Measurements from ENCODE around the gene GPATCH8. TPM values are rescaled to one million over a fixed set of nuclear protein-coding genes. Genes with fewer than 3 reads are reported as not detected.
"Not testable (repeated sequence)": the region's sequence is repeated elsewhere in the genome, so short reads cannot be mapped to it uniquely, and the experiment has no call there.

The GPATCH8 gene
- total and polyA plus RNA-seq, 5 donors from 2014 or later = 24.0 to 87.7 (median 25.5) TPM

DNA sequence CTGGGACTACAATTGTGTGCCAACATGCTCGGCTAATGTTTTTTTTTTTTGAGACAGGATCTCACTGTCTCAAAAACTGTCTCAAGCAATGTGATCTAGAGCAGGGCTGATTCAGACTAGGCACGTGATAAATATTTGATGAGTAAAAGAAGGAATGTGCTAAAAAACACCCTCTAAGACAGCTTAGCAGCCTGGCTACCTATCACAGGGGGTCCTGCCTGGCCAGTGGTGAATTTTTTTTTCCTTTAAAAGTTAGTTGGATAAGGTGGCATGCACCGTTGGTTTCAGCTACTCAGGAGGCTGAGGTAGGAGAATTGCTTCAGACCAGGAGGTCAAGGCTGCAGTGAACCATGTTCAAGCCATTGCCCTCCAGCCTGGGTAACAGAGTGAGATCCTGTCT is 14.8 kb upstream of the GPATCH8 start:
- Mint-ChIP-seq H3K27me3 (peaks cover 21% of the 10 kb centered on the region), H3K4me3 (no peak overlapping the region), H3K36me3 (no peaks in the 10 kb centered on the region), H3K27ac (no peak overlapping the region), H3K9me3 (no peaks in the 10 kb centered on the region), H3K4me1 (no peaks in the 10 kb centered on the region)
- Histone ChIP-seq H3K4me3 (ENCODE audit: low read depth, low read length) (no peak overlapping the region), H3K4me1 (ENCODE audit: control insufficient read depth, insufficient read depth, low read length, poor library complexity, severe bottlenecking) (no peaks in the 10 kb centered on the region), H3K36me3 (ENCODE audit: control insufficient read depth, insufficient read depth, low read length) (no peaks in the 10 kb centered on the region), H3K27me3 (ENCODE audit: control insufficient read depth, insufficient read depth, low read length) (no peaks in the 10 kb centered on the region), H3K9me3 (ENCODE audit: control insufficient read depth in 2 of 2, low read length in 2 of 2) (no peaks in the 10 kb centered on the region), H3K27ac (ENCODE audit: insufficient read depth, low read length, poor library complexity, severe bottlenecking) (no peak overlapping the region)
- ATAC-seq (ENCODE audit: low read depth in 2 of 2) (no peak), DNase-seq (no peak)

- not testable (repeated sequence) for DNase-seq; H3K9me3 ChIP-seq (ENCODE audit: control insufficient read depth in 2 of 2, low read length in 2 of 2); H3K36me3 Mint-ChIP-seq; H3K9me3 Mint-ChIP-seq; H3K4me1 ChIP-seq (ENCODE audit: control insufficient read depth, insufficient read depth, low read length, poor library complexity, severe bottlenecking); H3K27me3 ChIP-seq (ENCODE audit: control insufficient read depth, insufficient read depth, low read length); H3K4me3 ChIP-seq (ENCODE audit: low read depth, low read length); H3K36me3 ChIP-seq (ENCODE audit: control insufficient read depth, insufficient read depth, low read length); H3K4me1 Mint-ChIP-seq; H3K27ac ChIP-seq (ENCODE audit: insufficient read depth, low read length, poor library complexity, severe bottlenecking); H3K4me3 Mint-ChIP-seq; ATAC-seq (ENCODE audit: low read depth in 2 of 2)
- Mint-ChIP-seq H3K27me3 (peaks cover 47% of the 10 kb centered on the region), H3K27ac (peak overlapping the region in 2 of 3 donors; percentile 32 to 48)
Measured at GRCh38 chr17:44511241-44512134, 8.3 kb upstream of the GPATCH8 start.

- H3K27me3 Mint-ChIP-seq = peaks cover 38% of the 10 kb centered on the region
- peaks cover 6 to 16% (median 10%) of the 10 kb centered on the region in 4 donors for H3K4me1 Mint-ChIP-seq
- not testable (repeated sequence) for ATAC-seq (ENCODE audit: low read depth in 2 of 2); H3K27ac Mint-ChIP-seq; H3K36me3 ChIP-seq (ENCODE audit: control insufficient read depth, insufficient read depth, low read length); H3K9me3 ChIP-seq (ENCODE audit: control insufficient read depth in 2 of 2, low read length in 2 of 2); DNase-seq; H3K36me3 Mint-ChIP-seq; H3K27ac ChIP-seq (ENCODE audit: insufficient read depth, low read length, poor library complexity, severe bottlenecking); H3K4me3 ChIP-seq (ENCODE audit: low read depth, low read length); H3K27me3 ChIP-seq (ENCODE audit: control insufficient read depth, insufficient read depth, low read length); H3K9me3 Mint-ChIP-seq
- peak overlapping the region in 2 of 4 donors; percentile 3 to 77 for H3K4me3 Mint-ChIP-seq
- H3K4me1 ChIP-seq (ENCODE audit: control insufficient read depth, insufficient read depth, low read length, poor library complexity, severe bottlenecking) = peaks cover 15% of the 10 kb centered on the region
Measured at GRCh38 chr17:44506939-44507604, 3.9 kb upstream of the GPATCH8 start.

DNA sequence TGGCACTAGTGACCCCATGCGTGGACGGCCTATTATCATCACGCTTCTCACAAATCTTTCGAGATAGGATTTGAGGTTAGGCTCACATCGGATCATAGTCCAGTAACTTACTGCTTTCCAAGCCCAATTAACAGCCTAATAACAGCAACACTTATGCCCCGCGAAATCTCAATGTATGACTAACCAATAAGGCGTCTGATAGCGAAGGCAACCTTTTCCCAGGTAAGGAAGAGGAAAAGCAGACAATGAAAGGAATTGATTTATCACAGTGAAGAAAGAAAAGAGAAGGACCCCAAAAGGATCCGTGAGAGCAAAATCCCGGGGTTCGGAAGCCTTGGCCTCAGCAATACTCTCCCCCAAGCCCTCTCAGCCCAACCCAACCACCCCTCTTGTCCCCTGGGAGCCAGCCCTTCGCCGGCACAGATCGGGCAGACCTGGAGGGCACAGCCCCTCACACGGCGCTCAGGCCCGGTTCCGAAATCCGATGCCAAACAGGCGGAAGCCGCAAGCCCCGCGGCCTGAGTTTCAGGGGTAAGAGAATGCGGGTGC is 534 bp downstream of the GPATCH8 start:
- Histone ChIP-seq H3K36me3 (ENCODE audit: control insufficient read depth, insufficient read depth, low read length) (no peaks in the 10 kb centered on the region), H3K27me3 (ENCODE audit: control insufficient read depth, insufficient read depth, low read length) (no peaks in the 10 kb centered on the region), H3K9me3 (ENCODE audit: control insufficient read depth in 2 of 2, low read length in 2 of 2) (no peaks in the 10 kb centered on the region), H3K4me3 (ENCODE audit: low read depth, low read length) (peak overlapping the region; percentile 94), H3K27ac (ENCODE audit: insufficient read depth, low read length, poor library complexity, severe bottlenecking) (peak overlapping the region; percentile 88), H3K4me1 (ENCODE audit: control insufficient read depth, insufficient read depth, low read length, poor library complexity, severe bottlenecking) (peaks cover 42% of the 10 kb centered on the region)
- Mint-ChIP-seq H3K9me3 (peaks cover 0 to 3% (median 0%) of the 10 kb centered on the region in 7 donors), H3K27me3 (peaks cover 12% of the 10 kb centered on the region), H3K36me3 (peaks cover 3% of the 10 kb centered on the region), H3K4me1 (peaks cover 33 to 56% (median 40%) of the 10 kb centered on the region in 4 donors), H3K27ac (peak overlapping the region; percentile 98 to 99 (median 98)), H3K4me3 (peak overlapping the region; percentile 93 to 97 (median 97))
- ATAC-seq (ENCODE audit: low read depth in 2 of 2) (peak in 1 of 2 donors; percentile 12), DNase-seq (no peak)

GRCh38 chr17:44501866-44502375 is 1.3 kb downstream of the GPATCH8 start:
- ATAC-seq (ENCODE audit: low read depth in 2 of 2) (no peak), DNase-seq (peak in 1 of 3 donors; percentile 16)
- Mint-ChIP-seq H3K36me3 (peaks cover 3% of the 10 kb centered on the region), H3K4me1 (peaks cover 36 to 62% (median 42%) of the 10 kb centered on the region in 4 donors), H3K27ac (peak overlapping the region; percentile 38 to 98 (median 98)), H3K4me3 (peak overlapping the region; percentile 93 to 97 (median 97)), H3K9me3 (peaks cover 0 to 3% (median 0%) of the 10 kb centered on the region in 7 donors), H3K27me3 (peaks cover 7% of the 10 kb centered on the region)
- Histone ChIP-seq H3K4me1 (ENCODE audit: control insufficient read depth, insufficient read depth, low read length, poor library complexity, severe bottlenecking) (peaks cover 48% of the 10 kb centered on the region), H3K9me3 (ENCODE audit: control insufficient read depth in 2 of 2, low read length in 2 of 2) (no peaks in the 10 kb centered on the region), H3K4me3 (ENCODE audit: low read depth, low read length) (peak overlapping the region; percentile 94), H3K27me3 (ENCODE audit: control insufficient read depth, insufficient read depth, low read length) (no peaks in the 10 kb centered on the region), H3K27ac (ENCODE audit: insufficient read depth, low read length, poor library complexity, severe bottlenecking) (peak overlapping the region; percentile 88), H3K36me3 (ENCODE audit: control insufficient read depth, insufficient read depth, low read length) (no peaks in the 10 kb centered on the region)

GRCh38 chr17:44499722-44500121 is 3.5 kb downstream of the GPATCH8 start:
- peak overlapping the region; percentile 54 for H3K4me3 ChIP-seq (ENCODE audit: low read depth, low read length)
- no peak overlapping the region for H3K27ac ChIP-seq (ENCODE audit: insufficient read depth, low read length, poor library complexity, severe bottlenecking)
- H3K4me1 ChIP-seq (ENCODE audit: control insufficient read depth, insufficient read depth, low read length, poor library complexity, severe bottlenecking) = peaks cover 51% of the 10 kb centered on the region
- no peaks in the 10 kb centered on the region for H3K9me3 ChIP-seq (ENCODE audit: control insufficient read depth in 2 of 2, low read length in 2 of 2)
- no peak for DNase-seq
- H3K27me3 ChIP-seq (ENCODE audit: control insufficient read depth, insufficient read depth, low read length) = no peaks in the 10 kb centered on the region
- ATAC-seq (ENCODE audit: low read depth in 2 of 2) = no peak
- peaks cover 0 to 1% (median 0%) of the 10 kb centered on the region in 7 donors for H3K9me3 Mint-ChIP-seq
- no peaks in the 10 kb centered on the region for H3K36me3 ChIP-seq (ENCODE audit: control insufficient read depth, insufficient read depth, low read length)
- H3K36me3 Mint-ChIP-seq = peaks cover 3% of the 10 kb centered on the region
- H3K27me3 Mint-ChIP-seq = no peaks in the 10 kb centered on the region
- H3K4me1 Mint-ChIP-seq = peaks cover 44 to 84% (median 62%) of the 10 kb centered on the region in 4 donors
- H3K27ac Mint-ChIP-seq = no peak overlapping the region
- peak overlapping the region; percentile 33 to 93 (median 74) for H3K4me3 Mint-ChIP-seq

GRCh38 chr17:44496815-44497214 is 6.4 kb downstream of the GPATCH8 start:
- H3K27ac ChIP-seq (ENCODE audit: insufficient read depth, low read length, poor library complexity, severe bottlenecking) = no peak overlapping the region
- Mint-ChIP-seq H3K36me3 (peaks cover 18% of the 10 kb centered on the region), H3K4me1 (peaks cover 44 to 88% (median 66%) of the 10 kb centered on the region in 4 donors), H3K27me3 (no peaks in the 10 kb centered on the region), H3K4me3 (peak overlapping the region in 1 of 4 donors; percentile 57), H3K9me3 (no peaks in the 10 kb centered on the region), H3K27ac (no peak overlapping the region)
- H3K9me3 ChIP-seq (ENCODE audit: control insufficient read depth in 2 of 2, low read length in 2 of 2) = no peaks in the 10 kb centered on the region
- H3K36me3 ChIP-seq (ENCODE audit: control insufficient read depth, insufficient read depth, low read length) = no peaks in the 10 kb centered on the region
- DNase-seq (no peak), ATAC-seq (ENCODE audit: low read depth in 2 of 2) (no peak)
- H3K27me3 ChIP-seq (ENCODE audit: control insufficient read depth, insufficient read depth, low read length) = no peaks in the 10 kb centered on the region
- H3K4me3 ChIP-seq (ENCODE audit: low read depth, low read length) = no peak overlapping the region
- H3K4me1 ChIP-seq (ENCODE audit: control insufficient read depth, insufficient read depth, low read length, poor library complexity, severe bottlenecking) = peaks cover 33% of the 10 kb centered on the region

All from CD4-positive, CD25-positive, alpha-beta regulatory T cell (primary cell).